GM12864 (cell line): ENCODE results near the gene PNLIPRP2.

ENCODE experiments used
- DNase-seq: peaks from one replicate; pipeline ENCODE4 v3.0.0-alpha.2; 2011; ENCODE audit warnings: low read depth
- H3K4me3 ChIP-seq: 2 replicates; pipeline ENCODE4 v1.5.1; 2011; ENCODE audit warnings: mild to moderate bottlenecking, low read depth, low read length, control low read depth
- CTCF ChIP-seq: IDR thresholded peaks from 2 replicates; pipeline ENCODE4 v1.5.1; 2011; ENCODE audit warnings: low read depth, mild to moderate bottlenecking, moderate library complexity, low read length, control low read depth, inconsistent platforms; ENCODE audit errors: missing control alignments

Gene PNLIPRP2

GRCh38 chr10:116602648-116603400 is 17.9 kb upstream of the PNLIPRP2 start:
- no peak for DNase-seq
- TF ChIP-seq CTCF, result no peak
- no peak overlapping the region for H3K4me3 ChIP-seq

GRCh38 chr10:116606061-116606483 is 14.7 kb upstream of the PNLIPRP2 start:
- no peak for DNase-seq
- H3K4me3 ChIP-seq, result no peak overlapping the region
- no peak for TF ChIP-seq CTCF

- no peak for DNase-seq
- no peak for TF ChIP-seq CTCF
- H3K4me3 ChIP-seq, result no peak overlapping the region
These were observed 13.4 kb upstream of the PNLIPRP2 start for GRCh38 chr10:116607336-116607735.

GRCh38 chr10:116608686-116609594 is 11.8 kb upstream of the PNLIPRP2 start:
- no peak overlapping the region for H3K4me3 ChIP-seq
- no peak for DNase-seq
- no peak for TF ChIP-seq CTCF

GRCh38 chr10:116610443-116611152 is 10.2 kb upstream of the PNLIPRP2 start:
- no peak overlapping the region for H3K4me3 ChIP-seq
- TF ChIP-seq CTCF, result no peak
- DNase-seq, result no peak

- DNase-seq, result no peak
- H3K4me3 ChIP-seq, result no peak overlapping the region
- TF ChIP-seq CTCF, result no peak
These were observed 9.6 kb upstream of the PNLIPRP2 start for GRCh38 chr10:116611153-116611545.
